H1 (cell line): ENCODE data around the gene HSPA12A. TPM values are rescaled to one million over a fixed set of nuclear protein-coding genes. Genes with fewer than 3 reads are reported as not detected.

Source experiments
- CTCF ChIA-PET: fragments of 300-600 bp; sonication (Branson Sonifier 250); formaldehyde crosslinking; loops from one replicate; lab custom pipeline; 2021; ENCODE audit not compliant: partially characterized antibody; lab: Charles Lee
- POLR2A ChIA-PET: fragments of 300-600 bp; sonication (Branson Sonifier 250); formaldehyde crosslinking; loops from one replicate; lab custom pipeline; 2021; ENCODE audit warnings: inconsistent platforms; ENCODE audit not compliant: partially characterized antibody; lab: Charles Lee
- DNase-seq, 2 experiments: peaks; one replicate each; pipeline versions ENCODE4 v3.0.0 to v3.0.0-alpha.2; 2010 to 2022; ENCODE audit warnings: low spot score in 2 of 2, low read depth in 1 of 2, mixed read lengths in 1 of 2
- FAIRE-seq: peaks from 2 replicates; lab custom pipeline; 2011; peaks lifted over from hg19 to GRCh38; lab: Jason Lieb, UNC
- H2AFZ ChIP-seq: 2 replicates; pipeline ENCODE4 v1.8.1; 2012; ENCODE audit warnings: low read length, inconsistent platforms
- H2AK5ac ChIP-seq: 2 replicates; pipeline ENCODE4 v1.6.1; 2013; ENCODE audit warnings: low read depth, low read length
- H2BK120ac ChIP-seq: replicated peaks from 2 replicates; pipeline ENCODE3; 2013; ENCODE audit warnings: low read depth, low read length, inconsistent platforms
- H2BK12ac ChIP-seq: 2 replicates; pipeline ENCODE4 v1.6.1; 2013; ENCODE audit warnings: low read depth, low read length
- H2BK15ac ChIP-seq: 2 replicates; pipeline ENCODE4 v1.6.1; 2013; ENCODE audit warnings: low read length
- H2BK20ac ChIP-seq: 2 replicates; pipeline ENCODE4 v1.6.1; 2013; ENCODE audit warnings: low read length
- H2BK5ac ChIP-seq: 2 replicates; pipeline ENCODE4 v1.6.1; 2013; ENCODE audit warnings: low read depth, low read length
- H3K14ac ChIP-seq: 2 replicates; pipeline ENCODE4 v1.6.1; 2013; ENCODE audit warnings: inconsistent platforms; ENCODE audit not compliant: insufficient read length
- H3K18ac ChIP-seq: 2 replicates; pipeline ENCODE4 v1.6.1; 2013; ENCODE audit warnings: low read length; ENCODE audit errors: extremely low read depth
- H3K23ac ChIP-seq: 2 replicates; pipeline ENCODE4 v1.6.1; 2013; ENCODE audit warnings: inconsistent platforms; ENCODE audit not compliant: insufficient read length
- H3K23me2 ChIP-seq: 2 replicates; pipeline ENCODE4 v1.6.1; 2013; ENCODE audit warnings: low read depth, low read length
- H3K27ac ChIP-seq: 2 replicates; pipeline ENCODE4 v1.6.1; 2011; ENCODE audit warnings: low read depth, low read length, inconsistent platforms
- H3K27me3 ChIP-seq, 4 experiments: replicated peaks in 1 of 4; 1 replicate in 1 of 4; 2 replicates in 3 of 4; pipeline versions ENCODE4 v1.6.1 to v1.8.1; 2011 to 2013; ENCODE audit warnings: low read length in 3 of 4, mild to moderate bottlenecking in 3 of 4, inconsistent platforms in 2 of 4, mixed read lengths in 2 of 4, moderate library complexity in 1 of 4; ENCODE audit not compliant: control insufficient read depth in 3 of 4, insufficient read depth in 3 of 4; ENCODE audit errors: extremely low read depth in 1 of 4
- H3K36me3 ChIP-seq, 4 experiments: 2 replicates each; pipeline versions ENCODE4 v1.6.1 to v1.8.1; 2011 to 2013; ENCODE audit warnings: mild to moderate bottlenecking in 4 of 4, low read length in 3 of 4, moderate library complexity in 2 of 4, control low read depth in 1 of 4, inconsistent platforms in 1 of 4; ENCODE audit not compliant: insufficient read depth in 4 of 4, control insufficient read depth in 2 of 4
- H3K4ac ChIP-seq: replicated peaks from 2 replicates; pipeline ENCODE3; 2013; ENCODE audit warnings: low read length, low read depth, mixed read lengths, inconsistent platforms; ENCODE audit not compliant: insufficient read length
- H3K4me1 ChIP-seq, 4 experiments: replicated peaks in 1 of 4; 1 replicate in 1 of 4; 2 replicates in 3 of 4; pipeline versions ENCODE4 v1.6.1 to v1.8.1; 2011 to 2013; ENCODE audit warnings: low read length in 3 of 4, inconsistent platforms in 2 of 4, mixed read lengths in 1 of 4; ENCODE audit not compliant: insufficient read depth in 4 of 4, control insufficient read depth in 3 of 4
- H3K4me2 ChIP-seq, 2 experiments: 2 replicates each; pipeline versions ENCODE4 v1.6.1 to v1.8.1; 2011 to 2013; ENCODE audit warnings: low read depth in 2 of 2, low read length in 2 of 2, control low read depth in 1 of 2, inconsistent platforms in 1 of 2, mild to moderate bottlenecking in 1 of 2; ENCODE audit not compliant: insufficient read depth in 1 of 2
- H3K4me3 ChIP-seq, 4 experiments: fragments of 200-600, 300-600 bp in 1 of 4; sonication (generic), shearing (Covaris generic), sonication (Bioruptor Twin) in 1 of 4; 2 replicates each; pipeline versions ENCODE4 v1.5.1 to v1.8.1; 2011 to 2016; ENCODE audit warnings: low read length in 4 of 4, low read depth in 3 of 4, control low read depth in 2 of 4, inconsistent platforms in 2 of 4, mild to moderate bottlenecking in 2 of 4, mixed read lengths in 1 of 4, moderate library complexity in 1 of 4; ENCODE audit not compliant: insufficient read depth in 2 of 4; ENCODE audit errors: extremely low read depth in 1 of 4
- H3K56ac ChIP-seq: replicated peaks from 2 replicates; pipeline ENCODE3; 2013; ENCODE audit warnings: low read depth, mild to moderate bottlenecking, mixed read lengths, low read length, inconsistent platforms; ENCODE audit not compliant: insufficient read length
- H3K79me1 ChIP-seq: 2 replicates; pipeline ENCODE4 v1.6.1; 2013; ENCODE audit warnings: low read depth, low read length, control low read depth
- H3K79me2 ChIP-seq, 2 experiments: 2 replicates each; pipeline versions ENCODE4 v1.6.1 to v1.8.1; 2012 to 2013; ENCODE audit warnings: low read length in 2 of 2, mild to moderate bottlenecking in 2 of 2, inconsistent platforms in 1 of 2; ENCODE audit not compliant: insufficient read depth in 2 of 2, control insufficient read depth in 1 of 2
- H3K9ac ChIP-seq, 4 experiments: replicated peaks in 1 of 4; 1 replicate in 1 of 4; 2 replicates in 3 of 4; pipeline versions ENCODE4 v1.6.1 to v1.8.1; 2011 to 2013; ENCODE audit warnings: low read depth in 3 of 4, low read length in 3 of 4, control low read depth in 2 of 4, mild to moderate bottlenecking in 2 of 4, moderate library complexity in 2 of 4, inconsistent platforms in 1 of 4; ENCODE audit errors: extremely low read depth in 1 of 4
- H3K9me3 ChIP-seq, 2 experiments: 2 replicates each; pipeline versions ENCODE4 v1.6.1 to v1.8.1; 2012 to 2013; ENCODE audit warnings: mild to moderate bottlenecking in 2 of 2, moderate library complexity in 2 of 2, control low read depth in 1 of 2, inconsistent platforms in 1 of 2, low read depth in 1 of 2, low read length in 1 of 2, mixed read lengths in 1 of 2; ENCODE audit not compliant: insufficient read depth in 2 of 2
- H4K20me1 ChIP-seq, 2 experiments: replicated peaks in 1 of 2; 2 replicates each; pipeline versions ENCODE3 to v1.8.1; 2011 to 2013; ENCODE audit warnings: inconsistent platforms in 2 of 2, low read length in 2 of 2, mild to moderate bottlenecking in 1 of 2; ENCODE audit not compliant: insufficient read depth in 2 of 2, control insufficient read depth in 1 of 2
- H4K5ac ChIP-seq: 2 replicates; pipeline ENCODE4 v1.6.1; 2013; ENCODE audit warnings: low read length, low read depth, mixed read lengths, inconsistent platforms; ENCODE audit not compliant: insufficient read length
- H4K8ac ChIP-seq: 2 replicates; pipeline ENCODE4 v1.8.0; 2013; ENCODE audit warnings: mild to moderate bottlenecking, moderate library complexity, low read length, inconsistent platforms; ENCODE audit not compliant: insufficient read depth; ENCODE audit errors: extremely low read depth
- H4K91ac ChIP-seq: replicated peaks from 2 replicates; pipeline ENCODE3; 2013; ENCODE audit warnings: low read length, mixed read lengths, inconsistent platforms; ENCODE audit not compliant: insufficient read length
- CBX8 ChIP-seq: fragments of 300-800, 300-1000 bp; sonication (generic); IDR thresholded peaks from 2 replicates; pipeline ENCODE4 v1.7.1; 2016; ENCODE audit warnings: low read depth, low read length, borderline replicate concordance
- NANOG ChIP-seq: IDR thresholded peaks from 2 replicates; pipeline ENCODE4 v1.6.1; 2011; ENCODE audit warnings: low read length, low read depth, mild to moderate bottlenecking, inconsistent platforms; ENCODE audit not compliant: insufficient read depth, poor library complexity, severe bottlenecking
- POU5F1 ChIP-seq: IDR thresholded peaks from 2 replicates; pipeline ENCODE4 v1.6.1; 2011; ENCODE audit warnings: low read depth, mild to moderate bottlenecking, low read length, moderate library complexity
- RBBP5 ChIP-seq: IDR thresholded peaks from 2 replicates; pipeline ENCODE4 v1.7.1; 2012; ENCODE audit warnings: low read depth, mild to moderate bottlenecking, inconsistent platforms, low read length, moderate library complexity, borderline replicate concordance
- RNF2 ChIP-seq: fragments of 200-900, 300-1000 bp; sonication (generic); IDR thresholded peaks from 2 replicates; pipeline ENCODE4 v1.7.1; 2016; ENCODE audit warnings: borderline replicate concordance, low read depth, mild to moderate bottlenecking, antibody characterized with exemption, low read length; ENCODE audit not compliant: poor library complexity, severe bottlenecking; ENCODE audit errors: missing control alignments
- WGBS, 2 experiments: shearing (Covaris generic) in 1 of 2; methylation state at CpG; one replicate each; pipeline versions ENCODE4 v1.1.6 to v1.1.7; 2013 to 2015; ENCODE audit warnings: low lambda C conversion rate in 2 of 2, mixed read lengths in 2 of 2, inconsistent platforms in 1 of 2, low coverage in 1 of 2, missing lambda C conversion rate in 1 of 2; ENCODE audit not compliant: insufficient replicate concordance in 2 of 2, insufficient coverage in 1 of 2, insufficient read length in 1 of 2; ENCODE audit errors: extremely low coverage in 1 of 2, missing lambda C conversion rate in 1 of 2; 5-methylcytosine and 5-hydroxymethylcytosine counted together
- polyA plus RNA-seq, 7 experiments: library from polyadenylated mRNA; depleted of rRNA in 3 of 7; stranded (reverse) in 5 of 7; unstranded in 2 of 7; fragments of >200 nt in 5 of 7; fragments of 200-250 nt in 2 of 7; gene quantifications; 1 replicate in 5 of 7; 2 replicates in 1 of 7; 4 replicates in 1 of 7; pipeline versions ENCODE4 v1.2.1 to v1.2.3, GENCODE V29; 2011 to 2013; ENCODE audit warnings: missing spikeins in 2 of 7, mixed read lengths in 2 of 7
- total RNA-seq: library from RNA; stranded (reverse); fragmentation: NEBNext Ultra II Directional; extraction: Animal tissue kit (Norgen Biotek cat#: 25700); gene quantifications from 2 replicates; pipeline ENCODE4 v1.2.1, GENCODE V29; 2021

HSPA12A gene
- total and polyA plus RNA-seq, 2 of the 8 experiments (the other 6 are each of a cell fraction or from before 2014, with no cell fraction given): 3.1 to 6.9 TPM

- H3K18ac ChIP-seq: no peak overlapping the region
- H2BK20ac ChIP-seq: no peak overlapping the region
- CTCF ChIA-PET: interaction anchor here (1.0 kb wide), 1 partner anchor 97 kb away, joined by 3 read pairs; no protein-coding TSS in a partner anchor
- H3K14ac ChIP-seq: no peak overlapping the region
- TF ChIP-seq RBBP5 (no peak), CBX8 (no peak), POU5F1 (no peak), RNF2 (no peak), NANOG (no peak)
- TF ChIP-seq, all 59 proteins: peak for 0
- Histone ChIP-seq H3K27me3 (no peaks in the 10 kb centered on the region), H3K9ac (no peak overlapping the region), H3K79me1 (no peaks in the 10 kb centered on the region), H3K36me3 (no peaks in the 10 kb centered on the region), H3K23ac (no peak overlapping the region), H4K5ac (no peak overlapping the region), H3K4me2 (no peak overlapping the region), H3K79me2 (no peaks in the 10 kb centered on the region), H2BK15ac (no peak overlapping the region), H2BK120ac (no peak overlapping the region), H2AFZ (no peak overlapping the region), H3K9me3 (no peaks in the 10 kb centered on the region), H2BK12ac (no peak overlapping the region), H4K91ac (no peak overlapping the region), H3K4ac (no peak overlapping the region), H3K27ac (no peak overlapping the region), H2BK5ac (no peak overlapping the region), H3K23me2 (peaks cover 3% of the 10 kb centered on the region; the same call in 1 of the 2 replicates), H4K8ac (no peak overlapping the region), H3K4me1 (no peaks in the 10 kb centered on the region), H2AK5ac (no peak overlapping the region), H3K56ac (no peak overlapping the region), H3K4me3 (no peak overlapping the region), H4K20me1 (no peaks in the 10 kb centered on the region)
- POLR2A ChIA-PET: no interaction called here
- whole genome bisulfite sequencing, 2 experiments: 80% methylated on average over 2 of the region's 2 CpGs; no CpG with 5 or more reads in 1 of the 2 experiments
- DNase-seq: no peak
- no peak for FAIRE-seq
Observed at GRCh38 chr10:116712989-116713543, 29.3 kb downstream of the HSPA12A start.
